ENCODE results near the gene TASP1.

The TASP1 gene

GRCh38 chr20:13447385-13448180, 191.1 kb downstream of the TASP1 start:
- no peak for ATAC-seq (ENCODE audit: low read depth)
- H3K27me3 Mint-ChIP-seq: no peaks in the 10 kb centered on the region
- no peak for DNase-seq (ENCODE audit: low spot score in 2 of 2)
- no peaks in the 10 kb centered on the region for H3K9me3 Mint-ChIP-seq
- H3K27ac Mint-ChIP-seq: no peak overlapping the region
- H3K36me3 Mint-ChIP-seq: peaks cover 14% of the 10 kb centered on the region
- H3K4me3 Mint-ChIP-seq: no peak overlapping the region
- no peaks in the 10 kb centered on the region for H3K4me1 Mint-ChIP-seq

GRCh38 chr20:13443690-13444089, 195.0 kb downstream of the TASP1 start:
- no peaks in the 10 kb centered on the region for H3K27me3 Mint-ChIP-seq
- H3K4me3 Mint-ChIP-seq: no peak overlapping the region
- H3K9me3 Mint-ChIP-seq: peaks cover 17% of the 10 kb centered on the region
- peaks cover 25% of the 10 kb centered on the region for H3K36me3 Mint-ChIP-seq
- no peak for DNase-seq (ENCODE audit: low spot score in 2 of 2)
- H3K27ac Mint-ChIP-seq: no peak overlapping the region
- ATAC-seq (ENCODE audit: low read depth): no peak
- no peaks in the 10 kb centered on the region for H3K4me1 Mint-ChIP-seq

GRCh38 chr20:13442986-13443385, 195.7 kb downstream of the TASP1 start:
- Mint-ChIP-seq H3K36me3 (peaks cover 25% of the 10 kb centered on the region), H3K9me3 (peaks cover 18% of the 10 kb centered on the region), H3K27ac (no peak overlapping the region), H3K4me1 (no peaks in the 10 kb centered on the region), H3K27me3 (no peaks in the 10 kb centered on the region), H3K4me3 (no peak overlapping the region)
- no peak for ATAC-seq (ENCODE audit: low read depth)
- DNase-seq (ENCODE audit: low spot score in 2 of 2): no peak

GRCh38 chr20:13441388-13441787, 197.3 kb downstream of the TASP1 start:
- no peaks in the 10 kb centered on the region for H3K4me1 Mint-ChIP-seq
- peaks cover 18% of the 10 kb centered on the region for H3K9me3 Mint-ChIP-seq
- DNase-seq (ENCODE audit: low spot score in 2 of 2): no peak
- no peak overlapping the region for H3K27ac Mint-ChIP-seq
- ATAC-seq (ENCODE audit: low read depth): no peak
- H3K27me3 Mint-ChIP-seq: no peaks in the 10 kb centered on the region
- peaks cover 25% of the 10 kb centered on the region for H3K36me3 Mint-ChIP-seq
- no peak overlapping the region for H3K4me3 Mint-ChIP-seq

- H3K4me3 Mint-ChIP-seq: no peak overlapping the region
- H3K9me3 Mint-ChIP-seq: peaks cover 15% of the 10 kb centered on the region
- DNase-seq (ENCODE audit: low spot score in 2 of 2) (no peak), ATAC-seq (ENCODE audit: low read depth) (no peak)
- no peak overlapping the region for H3K27ac Mint-ChIP-seq
- H3K27me3 Mint-ChIP-seq: no peaks in the 10 kb centered on the region
- peaks cover 38% of the 10 kb centered on the region for H3K36me3 Mint-ChIP-seq
- no peaks in the 10 kb centered on the region for H3K4me1 Mint-ChIP-seq
Measured at GRCh38 chr20:13436530-13436929, 202.2 kb downstream of the TASP1 start.

GRCh38 chr20:13432126-13432525, 206.6 kb downstream of the TASP1 start:
- H3K36me3 Mint-ChIP-seq: peaks cover 44% of the 10 kb centered on the region
- H3K27ac Mint-ChIP-seq: no peak overlapping the region
- no peaks in the 10 kb centered on the region for H3K27me3 Mint-ChIP-seq
- ATAC-seq (ENCODE audit: low read depth) (no peak), DNase-seq (ENCODE audit: low spot score in 2 of 2) (no peak)
- peaks cover 4% of the 10 kb centered on the region for H3K4me1 Mint-ChIP-seq
- H3K9me3 Mint-ChIP-seq: peaks cover 8% of the 10 kb centered on the region
- no peak overlapping the region for H3K4me3 Mint-ChIP-seq

- H3K36me3 Mint-ChIP-seq: peaks cover 39% of the 10 kb centered on the region
- ATAC-seq (ENCODE audit: low read depth) (peak; percentile 78), DNase-seq (ENCODE audit: low spot score in 2 of 2) (peak in 1 of 2 donors; percentile 1)
- H3K27me3 Mint-ChIP-seq: no peaks in the 10 kb centered on the region
- peaks cover 8% of the 10 kb centered on the region for H3K9me3 Mint-ChIP-seq
- H3K4me1 Mint-ChIP-seq: peaks cover 4% of the 10 kb centered on the region
- H3K27ac Mint-ChIP-seq: no peak overlapping the region
- H3K4me3 Mint-ChIP-seq: no peak overlapping the region
Measured at GRCh38 chr20:13430346-13431002, 208.3 kb downstream of the TASP1 start.

- Mint-ChIP-seq H3K36me3 (peaks cover 33% of the 10 kb centered on the region), H3K4me3 (no peak overlapping the region)
- ATAC-seq (ENCODE audit: low read depth): no peak
Measured at GRCh38 chr20:13428684-13429083, 210.0 kb downstream of the TASP1 start.

GRCh38 chr20:13426870-13427269, 211.9 kb downstream of the TASP1 start:
- H3K27me3 Mint-ChIP-seq: no peaks in the 10 kb centered on the region
- no peak overlapping the region for H3K4me3 Mint-ChIP-seq
- DNase-seq (ENCODE audit: low spot score in 2 of 2) (no peak), ATAC-seq (ENCODE audit: low read depth) (no peak)
- H3K27ac Mint-ChIP-seq: no peak overlapping the region
- peaks cover 4% of the 10 kb centered on the region for H3K4me1 Mint-ChIP-seq
- peaks cover 25% of the 10 kb centered on the region for H3K36me3 Mint-ChIP-seq
- peaks cover 8% of the 10 kb centered on the region for H3K9me3 Mint-ChIP-seq

More at GRCh38 chr20:13428684-13429083, 210.0 kb downstream of the TASP1 start:
- no peak overlapping the region for H3K27ac Mint-ChIP-seq
- peaks cover 8% of the 10 kb centered on the region for H3K9me3 Mint-ChIP-seq
- DNase-seq (ENCODE audit: low spot score in 2 of 2): no peak
- no peaks in the 10 kb centered on the region for H3K27me3 Mint-ChIP-seq
- peaks cover 4% of the 10 kb centered on the region for H3K4me1 Mint-ChIP-seq

GRCh38 chr20:13425381-13426135, 213.2 kb downstream of the TASP1 start:
- DNase-seq (ENCODE audit: low spot score in 2 of 2) (no peak), ATAC-seq (ENCODE audit: low read depth) (no peak)
- H3K4me1 Mint-ChIP-seq: no peaks in the 10 kb centered on the region
- peaks cover 4% of the 10 kb centered on the region for H3K9me3 Mint-ChIP-seq
- no peaks in the 10 kb centered on the region for H3K27me3 Mint-ChIP-seq
- H3K27ac Mint-ChIP-seq: no peak overlapping the region
- H3K4me3 Mint-ChIP-seq: no peak overlapping the region
- H3K36me3 Mint-ChIP-seq: peaks cover 17% of the 10 kb centered on the region

- H3K36me3 Mint-ChIP-seq: peaks cover 7% of the 10 kb centered on the region
- no peak overlapping the region for H3K27ac Mint-ChIP-seq
- ATAC-seq (ENCODE audit: low read depth) (no peak), DNase-seq (ENCODE audit: low spot score in 2 of 2) (no peak)
- H3K4me3 Mint-ChIP-seq: no peak overlapping the region
- peaks cover 2% of the 10 kb centered on the region for H3K9me3 Mint-ChIP-seq
- H3K4me1 Mint-ChIP-seq: no peaks in the 10 kb centered on the region
- no peaks in the 10 kb centered on the region for H3K27me3 Mint-ChIP-seq
Measured at GRCh38 chr20:13424174-13424833, 214.4 kb downstream of the TASP1 start.

GRCh38 chr20:13423472-13424173, 215.1 kb downstream of the TASP1 start:
- no peaks in the 10 kb centered on the region for H3K4me1 Mint-ChIP-seq
- no peak overlapping the region for H3K27ac Mint-ChIP-seq
- peaks cover 8% of the 10 kb centered on the region for H3K36me3 Mint-ChIP-seq
- no peak for ATAC-seq (ENCODE audit: low read depth)
- DNase-seq (ENCODE audit: low spot score in 2 of 2): no peak
- H3K4me3 Mint-ChIP-seq: no peak overlapping the region
- H3K27me3 Mint-ChIP-seq: no peaks in the 10 kb centered on the region
- H3K9me3 Mint-ChIP-seq: no peaks in the 10 kb centered on the region

GRCh38 chr20:13422637-13423036, 216.1 kb downstream of the TASP1 start:
- H3K27me3 Mint-ChIP-seq: no peaks in the 10 kb centered on the region
- ATAC-seq (ENCODE audit: low read depth): no peak
- no peak overlapping the region for H3K27ac Mint-ChIP-seq
- DNase-seq (ENCODE audit: low spot score in 2 of 2): no peak
- H3K36me3 Mint-ChIP-seq: peaks cover 12% of the 10 kb centered on the region
- H3K4me3 Mint-ChIP-seq: no peak overlapping the region
- H3K4me1 Mint-ChIP-seq: no peaks in the 10 kb centered on the region
- H3K9me3 Mint-ChIP-seq: no peaks in the 10 kb centered on the region

All from memory B cell (primary cell).